GM12878 (cell line): ENCODE data around the gene GNG12. TPM values are rescaled to one million over a fixed set of nuclear protein-coding genes. Genes with fewer than 3 reads are reported as not detected.

ENCODE experiments used
- ATAC-seq: fragments of 200-7000 bp; cut with Tn5 transposase; 3 replicates; pipeline ENCODE4 v1.9.1; 2020; ENCODE audit warnings: mild to moderate bottlenecking, moderate library complexity
- BruUV-seq: library from RNA; stranded (reverse); fragments of 400-500 nt; replicated peaks from 2 replicates; lab custom pipeline; 2021; lab: Mats Ljungman, UMichigan
- CTCF ChIA-PET: fragments of 300-600 bp; sonication (Branson Sonifier 250); formaldehyde crosslinking; extraction: SDS; loops from one replicate; lab custom pipeline; 2021; ENCODE audit warnings: inconsistent platforms; lab: Yijun Ruan, JAX
- POLR2A ChIA-PET: fragments of 350-600 bp; formaldehyde crosslinking; extraction: SDS; loops from one replicate; lab custom pipeline; 2021; ENCODE audit warnings: inconsistent platforms; lab: Charles Lee
- RAD21 ChIA-PET: fragments of 300-600 bp; sonication (Branson Sonifier 250); formaldehyde crosslinking; loops from one replicate; lab custom pipeline; 2023; ENCODE audit warnings: antibody characterized with exemption; ENCODE audit not compliant: unreplicated experiment; lab: Charles Lee
- SMC1A ChIA-PET: fragments of 300-600 bp; sonication (Branson Sonifier 250); formaldehyde crosslinking; loops from one replicate; lab custom pipeline; 2023; ENCODE audit not compliant: unreplicated experiment, uncharacterized antibody; lab: Charles Lee
- DNase-seq: peaks from one replicate; pipeline ENCODE4 v3.0.0-alpha.2; 2011; ENCODE audit warnings: low read depth, low spot score
- FAIRE-seq: peaks from 3 replicates; lab custom pipeline; 2011; peaks lifted over from hg19 to GRCh38; lab: Jason Lieb, UNC
- H2AFZ ChIP-seq: 2 replicates; pipeline ENCODE4 v1.6.0; 2011; ENCODE audit warnings: low read depth, low read length, control low read depth; ENCODE audit not compliant: control insufficient read depth
- H3K27ac ChIP-seq: 2 replicates; pipeline ENCODE4 v1.5.1; 2011; ENCODE audit warnings: control low read depth; ENCODE audit not compliant: control insufficient read depth, insufficient read depth
- H3K27me3 ChIP-seq, 2 experiments: replicated peaks in 1 of 2; 2 replicates each; pipeline versions ENCODE4 v1.6.0 to v1.6.1; 2011; ENCODE audit warnings: low read length in 1 of 2; ENCODE audit not compliant: control insufficient read depth in 2 of 2, insufficient read depth in 2 of 2
- H3K36me3 ChIP-seq, 2 experiments: 2 replicates each; pipeline ENCODE4 v1.5.1; 2011; ENCODE audit warnings: low read length in 1 of 2; ENCODE audit not compliant: control insufficient read depth in 2 of 2, insufficient read depth in 2 of 2
- H3K4me1 ChIP-seq: 2 replicates; pipeline ENCODE4 v1.6.1; 2011; ENCODE audit warnings: mild to moderate bottlenecking, low read length, moderate library complexity, mixed read lengths; ENCODE audit not compliant: control insufficient read depth, insufficient read depth
- H3K4me2 ChIP-seq: 2 replicates; pipeline ENCODE4 v1.6.0; 2011; ENCODE audit warnings: control low read depth; ENCODE audit not compliant: control insufficient read depth, insufficient read depth
- H3K4me3 ChIP-seq: fragments of 200-600 bp; sonication (generic); 2 replicates; pipeline ENCODE4 v1.5.1; 2016
- H3K79me2 ChIP-seq: 2 replicates; pipeline ENCODE4 v1.6.0; 2011; ENCODE audit warnings: low read length; ENCODE audit not compliant: control insufficient read depth, insufficient read depth
- H3K9ac ChIP-seq: 2 replicates; pipeline ENCODE4 v1.8.0; 2011; ENCODE audit warnings: low read length, control low read depth, mixed read lengths; ENCODE audit not compliant: control insufficient read depth, insufficient read depth
- H3K9me3 ChIP-seq: replicated peaks from 3 replicates; pipeline ENCODE4 v1.5.1; 2011; ENCODE audit warnings: mild to moderate bottlenecking, low read length; ENCODE audit not compliant: control insufficient read depth, insufficient read depth
- H4K20me1 ChIP-seq: 2 replicates; pipeline ENCODE4 v1.6.0; 2011; ENCODE audit not compliant: control insufficient read depth, insufficient read depth
- ATF2 ChIP-seq: IDR thresholded peaks from 2 replicates; pipeline ENCODE4 v1.6.1; 2012; ENCODE audit warnings: low read length, inconsistent platforms
- CHD1 ChIP-seq: IDR thresholded peaks from 2 replicates; pipeline ENCODE4 v1.6.1; 2012; ENCODE audit warnings: low read depth, low read length, improper control_type of control experiment
- GATAD2B ChIP-seq: fragments of 450-650 bp; conservative IDR thresholded peaks from 2 replicates; pipeline ENCODE4 v1.6.1; 2017; ENCODE audit warnings: low read depth, mild to moderate bottlenecking, moderate library complexity
- HCFC1 ChIP-seq: fragments of 150-350 bp; IDR thresholded peaks from 2 replicates; pipeline ENCODE4 v1.6.1; 2014; ENCODE audit warnings: low read length
- MYB ChIP-seq: fragments of 150-350 bp; IDR thresholded peaks from 2 replicates; pipeline ENCODE4 v1.6.1; 2014; ENCODE audit warnings: mild to moderate bottlenecking, low read depth, low read length, borderline replicate concordance
- POLR2AphosphoS2 ChIP-seq: IDR thresholded peaks from 2 replicates; pipeline ENCODE4 v1.6.1; 2011; ENCODE audit warnings: low read depth, mild to moderate bottlenecking, low read length, improper control_type of control experiment, moderate library complexity
- SP1 ChIP-seq: IDR thresholded peaks from one replicate; pipeline ENCODE4 v1.6.1; 2011; ENCODE audit warnings: low read depth, low read length
- TARDBP ChIP-seq: IDR thresholded peaks from 2 replicates; pipeline ENCODE4 v1.6.1; 2016; ENCODE audit warnings: borderline replicate concordance
- TBL1XR1 ChIP-seq: IDR thresholded peaks from 2 replicates; pipeline ENCODE4 v1.6.1; 2012; ENCODE audit warnings: low read depth, low read length, improper control_type of control experiment
- WGBS: methylation state at CpG from one replicate; pipeline ENCODE4 v1.1.6; 2016; ENCODE audit warnings: low lambda C conversion rate; ENCODE audit not compliant: insufficient replicate concordance, insufficient coverage; ENCODE audit errors: missing lambda C conversion rate; 5-methylcytosine and 5-hydroxymethylcytosine counted together
- in situ Hi-C: fragments of 300-500 bp; cut with MboI; formaldehyde crosslinking; loops from 9 replicates; pipeline ENCODE4 v1.14.3; 2018; ENCODE audit warnings: mixed read lengths
- intact Hi-C: fragments of 100-400 bp; cut with micrococcal nuclease; formaldehyde crosslinking; loops from one replicate; pipeline ENCODE4 v1.14.2; 2022; ENCODE audit not compliant: unreplicated experiment
- polyA plus RNA-seq, 11 experiments: library from polyadenylated mRNA; depleted of rRNA in 4 of 11; unstranded in 6 of 11; stranded (reverse) in 5 of 11; fragments of >200 nt; fragmentation: Nextera tagmentation in 4 of 11; fragmentation: Illumina TruSeq in 1 of 11; extraction: Ambion mirVana in 4 of 11; extraction: Trizol in 1 of 11; gene quantifications; 1 replicate in 1 of 11; 2 replicates in 10 of 11; pipeline versions ENCODE4 v1.2.1 to v1.2.3, GENCODE V29; 2011 to 2016; ENCODE audit warnings: inconsistent platforms in 2 of 11, missing spikeins in 2 of 11, low read depth in 1 of 11
- total RNA-seq, 4 experiments: library from RNA; depleted of rRNA in 3 of 4; stranded (reverse); fragments of >200 nt in 3 of 4; fragmentation: Illumina TruSeq in 1 of 4; extraction: Trizol in 1 of 4; gene quantifications; 2 replicates each; pipeline versions ENCODE4 v1.2.1 to v1.2.3, GENCODE V29; 2013 to 2021
- TF ChIP-seq, protein P1 (sequence below): IDR thresholded peaks from 2 replicates; pipeline ENCODE4 v1.6.1; 2011; ENCODE audit warnings: borderline replicate concordance, low read depth, mild to moderate bottlenecking, moderate library complexity, low read length; ENCODE audit not compliant: insufficient read depth, poor library complexity, severe bottlenecking
- TF ChIP-seq, protein P2 (sequence below): fragments of 450-650 bp; IDR thresholded peaks from 2 replicates; pipeline ENCODE4 v1.6.1; 2018; ENCODE audit warnings: borderline replicate concordance, mild to moderate bottlenecking; ENCODE audit not compliant: partially characterized antibody
- TF ChIP-seq, protein P3 (sequence below): fragments of 450-650 bp; IDR thresholded peaks from 2 replicates; pipeline ENCODE4 v1.6.1; 2016; ENCODE audit warnings: mild to moderate bottlenecking, moderate library complexity, borderline replicate concordance

The GNG12 gene
- total and polyA plus RNA-seq, 10 of the 15 experiments (the other 5 are each of a cell fraction or from before 2014, with no cell fraction given), result 0.22 to 32.8 (median 0.35) TPM

DNA sequence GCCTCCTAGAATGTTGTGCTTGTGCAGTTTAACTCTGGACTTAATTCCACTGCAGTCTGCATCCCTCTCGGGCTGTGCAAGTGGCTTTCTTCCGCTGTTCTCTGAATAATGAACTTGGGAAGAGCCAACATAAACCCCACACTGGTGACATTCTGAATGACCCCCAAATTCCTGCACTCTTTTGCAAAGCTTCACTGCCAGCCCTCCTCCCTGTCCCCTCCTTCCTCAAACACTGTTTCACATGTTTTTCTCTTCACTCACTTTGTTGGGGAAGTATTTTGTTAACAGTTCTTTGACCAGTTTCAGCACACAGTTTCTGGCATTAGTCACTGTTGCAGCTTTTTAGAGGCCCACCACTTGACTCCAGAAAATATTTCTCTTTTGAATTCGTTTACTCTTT lies 39.7 kb downstream of the GNG12 start:
- Histone ChIP-seq H3K27me3 (no peaks in the 10 kb centered on the region; a peak in 2 of 4 replicates), H3K27ac (no peak overlapping the region), H3K9me3 (no peaks in the 10 kb centered on the region), H4K20me1 (no peaks in the 10 kb centered on the region), H3K36me3 (no peaks in the 10 kb centered on the region), H3K4me1 (no peaks in the 10 kb centered on the region), H3K4me2 (no peak overlapping the region), H3K4me3 (no peak overlapping the region), H3K9ac (no peak overlapping the region), H2AFZ (no peak overlapping the region), H3K79me2 (no peaks in the 10 kb centered on the region)
- ChIA-PET SMC1A (interaction anchor here (0.7 to 12.3 kb wide), 9 partner anchors 11 to 56 kb away, joined by 3 to 389 read pairs (median 5); no protein-coding TSS in a partner anchor), RAD21 (interaction anchor here (1.0 to 9.5 kb wide), 12 partner anchors 11 to 43 kb away, joined by 3 to 87 read pairs (median 14); no protein-coding TSS in a partner anchor), CTCF (interaction anchor here (1.0 to 4.3 kb wide), 10 partner anchors 11 to 323 kb away, joined by 3 to 24 read pairs (median 6); no protein-coding TSS in a partner anchor), POLR2A (interaction anchor here (0.7 to 4.0 kb wide), 10 partner anchors 9 to 107 kb away, joined by 3 to 17 read pairs (median 13); no protein-coding TSS in a partner anchor)
- no TSS peak for BruUV-seq
- ATAC-seq (peak; percentile 25; the same call in 1 of the 3 replicates), DNase-seq (no peak), FAIRE-seq (no peak)
- 3% methylated on average over 3 of the region's 3 CpGs for WGBS
- intact Hi-C loops (no loop called here), in situ Hi-C loops (no loop called here)
- TF ChIP-seq HCFC1 (no peak), TBL1XR1 (no peak), POLR2AphosphoS2 (no peak), CHD1 (no peak), MYB (no peak), SP1 (no peak), TARDBP (no peak), GATAD2B (no peak), ATF2 (no peak)
- TF ChIP-seq, protein P1, sequence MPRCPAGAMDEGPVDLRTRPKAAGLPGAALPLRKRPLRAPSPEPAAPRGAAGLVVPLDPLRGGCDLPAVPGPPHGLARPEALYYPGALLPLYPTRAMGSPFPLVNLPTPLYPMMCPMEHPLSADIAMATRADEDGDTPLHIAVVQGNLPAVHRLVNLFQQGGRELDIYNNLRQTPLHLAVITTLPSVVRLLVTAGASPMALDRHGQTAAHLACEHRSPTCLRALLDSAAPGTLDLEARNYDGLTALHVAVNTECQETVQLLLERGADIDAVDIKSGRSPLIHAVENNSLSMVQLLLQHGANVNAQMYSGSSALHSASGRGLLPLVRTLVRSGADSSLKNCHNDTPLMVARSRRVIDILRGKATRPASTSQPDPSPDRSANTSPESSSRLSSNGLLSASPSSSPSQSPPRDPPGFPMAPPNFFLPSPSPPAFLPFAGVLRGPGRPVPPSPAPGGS, result no peak
- TF ChIP-seq, protein P2, sequence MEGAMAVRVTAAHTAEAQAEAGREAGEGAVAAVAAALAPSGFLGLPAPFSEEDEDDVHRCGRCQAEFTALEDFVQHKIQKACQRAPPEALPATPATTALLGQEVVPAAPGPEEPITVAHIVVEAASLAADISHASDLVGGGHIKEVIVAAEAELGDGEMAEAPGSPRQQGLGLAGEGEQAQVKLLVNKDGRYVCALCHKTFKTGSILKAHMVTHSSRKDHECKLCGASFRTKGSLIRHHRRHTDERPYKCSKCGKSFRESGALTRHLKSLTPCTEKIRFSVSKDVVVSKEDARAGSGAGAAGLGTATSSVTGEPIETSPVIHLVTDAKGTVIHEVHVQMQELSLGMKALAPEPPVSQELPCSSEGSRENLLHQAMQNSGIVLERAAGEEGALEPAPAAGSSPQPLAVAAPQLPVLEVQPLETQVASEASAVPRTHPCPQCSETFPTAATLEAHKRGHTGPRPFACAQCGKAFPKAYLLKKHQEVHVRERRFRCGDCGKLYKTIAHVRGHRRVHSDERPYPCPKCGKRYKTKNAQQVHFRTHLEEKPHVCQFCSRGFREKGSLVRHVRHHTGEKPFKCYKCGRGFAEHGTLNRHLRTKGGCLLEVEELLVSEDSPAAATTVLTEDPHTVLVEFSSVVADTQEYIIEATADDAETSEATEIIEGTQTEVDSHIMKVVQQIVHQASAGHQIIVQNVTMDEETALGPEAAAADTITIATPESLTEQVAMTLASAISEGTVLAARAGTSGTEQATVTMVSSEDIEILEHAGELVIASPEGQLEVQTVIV, result no peak
- TF ChIP-seq, protein P3, sequence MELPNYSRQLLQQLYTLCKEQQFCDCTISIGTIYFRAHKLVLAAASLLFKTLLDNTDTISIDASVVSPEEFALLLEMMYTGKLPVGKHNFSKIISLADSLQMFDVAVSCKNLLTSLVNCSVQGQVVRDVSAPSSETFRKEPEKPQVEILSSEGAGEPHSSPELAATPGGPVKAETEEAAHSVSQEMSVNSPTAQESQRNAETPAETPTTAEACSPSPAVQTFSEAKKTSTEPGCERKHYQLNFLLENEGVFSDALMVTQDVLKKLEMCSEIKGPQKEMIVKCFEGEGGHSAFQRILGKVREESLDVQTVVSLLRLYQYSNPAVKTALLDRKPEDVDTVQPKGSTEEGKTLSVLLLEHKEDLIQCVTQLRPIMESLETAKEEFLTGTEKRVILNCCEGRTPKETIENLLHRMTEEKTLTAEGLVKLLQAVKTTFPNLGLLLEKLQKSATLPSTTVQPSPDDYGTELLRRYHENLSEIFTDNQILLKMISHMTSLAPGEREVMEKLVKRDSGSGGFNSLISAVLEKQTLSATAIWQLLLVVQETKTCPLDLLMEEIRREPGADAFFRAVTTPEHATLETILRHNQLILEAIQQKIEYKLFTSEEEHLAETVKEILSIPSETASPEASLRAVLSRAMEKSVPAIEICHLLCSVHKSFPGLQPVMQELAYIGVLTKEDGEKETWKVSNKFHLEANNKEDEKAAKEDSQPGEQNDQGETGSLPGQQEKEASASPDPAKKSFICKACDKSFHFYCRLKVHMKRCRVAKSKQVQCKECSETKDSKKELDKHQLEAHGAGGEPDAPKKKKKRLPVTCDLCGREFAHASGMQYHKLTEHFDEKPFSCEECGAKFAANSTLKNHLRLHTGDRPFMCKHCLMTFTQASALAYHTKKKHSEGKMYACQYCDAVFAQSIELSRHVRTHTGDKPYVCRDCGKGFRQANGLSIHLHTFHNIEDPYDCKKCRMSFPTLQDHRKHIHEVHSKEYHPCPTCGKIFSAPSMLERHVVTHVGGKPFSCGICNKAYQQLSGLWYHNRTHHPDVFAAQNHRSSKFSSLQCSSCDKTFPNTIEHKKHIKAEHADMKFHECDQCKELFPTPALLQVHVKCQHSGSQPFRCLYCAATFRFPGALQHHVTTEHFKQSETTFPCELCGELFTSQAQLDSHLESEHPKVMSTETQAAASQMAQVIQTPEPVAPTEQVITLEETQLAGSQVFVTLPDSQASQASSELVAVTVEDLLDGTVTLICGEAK, result no peak
